BJ (cell line): Measurements from ENCODE around the gene MRPL18. TPM values are rescaled to one million over a fixed set of nuclear protein-coding genes. Genes with fewer than 3 reads are reported as not detected.
"Not testable (repeated sequence)": the region's sequence is repeated elsewhere in the genome, so short reads cannot be mapped to it uniquely, and the experiment has no call there.

Source experiments
- CTCF ChIA-PET: fragments of 350-600 bp; formaldehyde crosslinking; extraction: SDS; loops from one replicate; lab custom pipeline; 2021; ENCODE audit warnings: antibody characterized with exemption, inconsistent platforms; lab: Yijun Ruan, JAX
- POLR2A ChIA-PET: fragments of 300-600 bp; sonication (Branson Sonifier 250); formaldehyde crosslinking; extraction: SDS; loops from one replicate; lab custom pipeline; 2021; ENCODE audit warnings: antibody characterized with exemption; lab: Charles Lee
- DNase-seq: peaks from one replicate; pipeline ENCODE4 v3.0.0-alpha.2; 2011; ENCODE audit warnings: low read depth
- H3K27me3 ChIP-seq: 2 replicates; pipeline ENCODE4 v1.6.0; 2011; ENCODE audit warnings: low read length; ENCODE audit not compliant: control insufficient read depth, insufficient read depth
- H3K36me3 ChIP-seq: 2 replicates; pipeline ENCODE4 v1.5.1; 2011; ENCODE audit warnings: low read length; ENCODE audit not compliant: control insufficient read depth, insufficient read depth
- H3K4me3 ChIP-seq: 2 replicates; pipeline ENCODE4 v1.5.1; 2011; ENCODE audit warnings: low read depth, mild to moderate bottlenecking, control low read depth, low read length
- polyA plus RNA-seq: library from polyadenylated mRNA; depleted of rRNA; stranded (reverse); fragments of >200 nt; gene quantifications from 2 replicates; pipeline ENCODE4 v1.2.3, GENCODE V29; 2011
- TF ChIP-seq, protein P1 (sequence below): IDR thresholded peaks from 2 replicates; pipeline ENCODE4 v1.5.1; 2011; ENCODE audit warnings: low read depth, mild to moderate bottlenecking, control low read depth, inconsistent platforms, low read length, moderate library complexity; ENCODE audit not compliant: insufficient read depth

Gene MRPL18
- polyA plus RNA-seq, 1 experiment, result 83.6 TPM

DNA sequence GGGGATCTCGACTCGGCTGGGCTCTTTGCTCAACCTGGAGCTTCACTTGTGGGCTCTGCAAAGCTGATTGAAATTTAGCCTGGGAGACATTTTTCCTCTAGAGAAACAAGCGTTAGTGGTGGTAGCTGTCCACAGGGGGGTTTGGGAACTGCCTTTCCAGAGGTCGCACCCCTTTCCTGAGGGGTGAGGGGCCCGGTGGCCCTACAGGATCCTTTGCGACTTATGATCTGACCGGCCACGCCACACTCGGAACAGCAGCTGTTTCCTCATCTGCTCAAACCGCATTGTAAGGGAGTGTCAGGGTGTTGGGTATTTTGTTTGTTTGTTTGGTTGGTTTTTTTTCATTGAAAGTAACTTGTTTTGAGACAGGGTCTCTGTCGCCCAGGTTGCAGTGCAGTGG lies 30.9 kb downstream of the MRPL18 start:
- TF ChIP-seq, protein P1, sequence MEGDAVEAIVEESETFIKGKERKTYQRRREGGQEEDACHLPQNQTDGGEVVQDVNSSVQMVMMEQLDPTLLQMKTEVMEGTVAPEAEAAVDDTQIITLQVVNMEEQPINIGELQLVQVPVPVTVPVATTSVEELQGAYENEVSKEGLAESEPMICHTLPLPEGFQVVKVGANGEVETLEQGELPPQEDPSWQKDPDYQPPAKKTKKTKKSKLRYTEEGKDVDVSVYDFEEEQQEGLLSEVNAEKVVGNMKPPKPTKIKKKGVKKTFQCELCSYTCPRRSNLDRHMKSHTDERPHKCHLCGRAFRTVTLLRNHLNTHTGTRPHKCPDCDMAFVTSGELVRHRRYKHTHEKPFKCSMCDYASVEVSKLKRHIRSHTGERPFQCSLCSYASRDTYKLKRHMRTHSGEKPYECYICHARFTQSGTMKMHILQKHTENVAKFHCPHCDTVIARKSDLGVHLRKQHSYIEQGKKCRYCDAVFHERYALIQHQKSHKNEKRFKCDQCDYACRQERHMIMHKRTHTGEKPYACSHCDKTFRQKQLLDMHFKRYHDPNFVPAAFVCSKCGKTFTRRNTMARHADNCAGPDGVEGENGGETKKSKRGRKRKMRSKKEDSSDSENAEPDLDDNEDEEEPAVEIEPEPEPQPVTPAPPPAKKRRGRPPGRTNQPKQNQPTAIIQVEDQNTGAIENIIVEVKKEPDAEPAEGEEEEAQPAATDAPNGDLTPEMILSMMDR, result no peak
- POLR2A ChIA-PET, result no interaction called here

DNA sequence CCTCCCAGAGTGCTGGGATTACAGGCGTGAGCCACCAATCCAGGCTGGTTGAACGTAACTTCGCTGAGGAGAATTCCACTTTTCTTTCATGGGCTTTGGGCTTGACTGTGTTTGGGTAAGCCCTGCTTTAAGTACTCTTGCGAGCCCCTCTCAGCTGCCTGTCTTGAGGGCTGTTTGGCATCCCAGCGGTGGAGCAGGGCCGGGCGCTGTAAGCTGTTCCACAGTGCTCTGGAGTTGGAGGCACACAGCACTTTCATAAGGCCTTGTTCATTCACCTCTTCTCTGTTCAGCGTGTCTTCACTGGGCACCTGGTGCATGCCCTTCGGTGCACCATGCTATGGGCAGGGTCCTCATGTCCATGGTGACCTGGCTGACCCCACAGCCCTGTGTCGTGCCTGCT lies 31.5 kb downstream of the MRPL18 start:
- no peak for DNase-seq
- POLR2A ChIA-PET, result no interaction called here
- CTCF ChIA-PET, result interaction anchor here (0.6 to 2.3 kb wide), 2 partner anchors 12 to 1510 kb away, joined by 5 to 14 read pairs; no protein-coding TSS in a partner anchor

More for the DNA sequence above, 30.9 kb downstream of the MRPL18 start:
- no peaks in the 10 kb centered on the region for H3K36me3 ChIP-seq
- DNase-seq, result no peak
- no peak overlapping the region for H3K4me3 ChIP-seq
- peaks cover 8% of the 10 kb centered on the region for H3K27me3 ChIP-seq
- CTCF ChIA-PET, result no interaction called here

DNA sequence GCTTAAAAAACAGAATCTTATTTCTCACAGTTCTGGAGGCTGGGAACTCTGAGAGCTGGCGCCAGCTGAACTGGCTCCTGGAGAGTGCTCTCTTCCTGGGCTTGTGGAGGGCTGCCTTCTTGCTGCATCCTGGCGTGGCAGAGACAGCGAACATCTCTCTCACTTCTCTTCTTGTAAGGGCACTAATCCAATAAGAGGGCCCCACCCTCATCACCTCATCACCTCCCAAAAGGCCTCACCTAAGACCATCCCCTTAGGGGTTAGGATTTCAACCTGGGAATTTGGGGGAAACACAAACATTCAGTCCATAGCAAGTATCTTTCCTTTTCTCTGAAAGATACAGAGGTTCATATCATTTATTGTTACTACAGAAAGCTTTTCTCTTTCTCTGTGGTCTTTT lies 33.7 kb downstream of the MRPL18 start:
- ChIA-PET POLR2A (no interaction called here), CTCF (interaction anchor here (2.3 kb wide), 1 partner anchor 9 kb away, joined by 14 read pairs; no protein-coding TSS in a partner anchor)
- no peak for DNase-seq
- TF ChIP-seq, protein P1, result no peak
- Histone ChIP-seq H3K36me3 (no peaks in the 10 kb centered on the region), H3K27me3 (peaks cover 5% of the 10 kb centered on the region; the same call in 1 of the 2 replicates), H3K4me3 (no peak overlapping the region)

More for the DNA sequence above, 31.5 kb downstream of the MRPL18 start:
- H3K4me3 ChIP-seq, result no peak overlapping the region
- no peaks in the 10 kb centered on the region for H3K36me3 ChIP-seq
- TF ChIP-seq, protein P1, result no peak
- peaks cover 8% of the 10 kb centered on the region for H3K27me3 ChIP-seq

DNA sequence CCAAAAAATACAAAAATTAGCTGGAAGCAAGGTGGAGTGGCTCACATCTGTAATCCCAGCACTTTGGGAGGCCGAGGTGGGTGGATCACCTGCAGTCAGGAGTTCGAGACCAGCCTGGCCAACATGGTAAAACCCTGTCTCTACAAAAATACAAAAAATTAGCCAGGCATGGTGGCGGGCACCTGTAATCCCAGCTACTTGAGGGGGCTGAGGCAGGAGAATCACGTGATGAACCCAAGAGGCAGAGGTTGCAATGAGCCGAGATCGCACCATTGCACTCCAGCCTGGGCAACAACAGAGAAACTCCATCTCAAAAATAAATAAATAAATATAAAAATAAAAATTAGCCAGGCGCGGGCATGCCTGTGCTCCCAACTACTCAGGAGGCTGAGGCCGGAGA lies 34.4 kb downstream of the MRPL18 start:
- H3K36me3 ChIP-seq, POLR2A ChIA-PET, H3K27me3 ChIP-seq, CTCF ChIA-PET, DNase-seq, H3K4me3 ChIP-seq: not testable (repeated sequence)

DNA sequence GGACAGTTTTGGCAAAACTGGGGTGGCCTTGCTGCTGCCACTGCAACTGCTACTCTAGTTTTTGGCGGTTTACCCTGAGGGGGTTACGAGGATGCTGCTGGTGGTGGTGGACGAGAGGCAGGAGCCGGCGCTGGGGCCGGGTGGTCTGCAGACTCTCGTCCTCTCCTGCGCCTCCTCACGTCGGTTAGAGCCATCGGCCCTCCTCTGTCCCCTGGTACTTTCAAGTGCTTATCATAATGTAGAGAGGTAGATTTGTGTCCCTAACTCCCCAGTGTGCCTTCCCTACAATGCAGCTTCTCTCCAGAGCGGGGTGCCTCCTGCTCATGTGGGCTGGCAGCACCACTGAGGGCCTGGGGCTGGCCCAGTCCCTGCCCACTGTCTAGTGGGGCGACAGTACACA lies 35.7 kb downstream of the MRPL18 start:
- H3K4me3 ChIP-seq, result no peak overlapping the region
- POLR2A ChIA-PET, result no interaction called here
- peaks cover 2% of the 10 kb centered on the region; the same call in 1 of the 2 replicates for H3K27me3 ChIP-seq
- CTCF ChIA-PET, result no interaction called here
- DNase-seq, result no peak
- H3K36me3 ChIP-seq, result no peaks in the 10 kb centered on the region
- TF ChIP-seq, protein P1, result no peak
